A673 (cell line): ENCODE data around the gene MRPL57. TPM values are rescaled to one million over a fixed set of nuclear protein-coding genes. Genes with fewer than 3 reads are reported as not detected.
"Not testable (repeated sequence)": the region's sequence is repeated elsewhere in the genome, so short reads cannot be mapped to it uniquely, and the experiment has no call there.

Experiments used
- BruUV-seq: library from RNA; stranded (reverse); fragments of 400-500 nt; replicated peaks from 2 replicates; lab custom pipeline; 2021; lab: Mats Ljungman, UMichigan
- CTCF ChIA-PET: fragments of 300-600 bp; sonication (Branson Sonifier 250); formaldehyde crosslinking; loops from one replicate; lab custom pipeline; 2022; ENCODE audit warnings: antibody characterized with exemption; lab: Charles Lee
- POLR2A ChIA-PET: fragments of 300-600 bp; sonication (Branson Sonifier 250); formaldehyde crosslinking; loops from one replicate; lab custom pipeline; 2022; ENCODE audit warnings: antibody characterized with exemption; ENCODE audit not compliant: low non-redundant PET; lab: Charles Lee
- DNase-seq: peaks from one replicate; pipeline ENCODE4 v3.0.0-alpha.2; 2015; ENCODE audit warnings: low spot score
- H3K27ac ChIP-seq: fragments of 200-600 bp; sonication (generic); 2 replicates; pipeline ENCODE4 v1.5.1; 2016; ENCODE audit warnings: mixed run types, low read depth, mild to moderate bottlenecking, mixed read lengths, antibody characterized with exemption, low read length; ENCODE audit not compliant: poor library complexity, severe bottlenecking
- H3K27me3 ChIP-seq: fragments of 200-600 bp; sonication (generic); replicated peaks from 2 replicates; pipeline ENCODE4 v1.6.1; 2017; ENCODE audit warnings: mixed run types, low read depth, mild to moderate bottlenecking, mixed read lengths, antibody characterized with exemption, low read length; ENCODE audit not compliant: insufficient read depth, poor library complexity
- H3K36me3 ChIP-seq: fragments of 200-600 bp; sonication (generic); 2 replicates; pipeline ENCODE4 v1.6.1; 2016; ENCODE audit warnings: mixed run types, mild to moderate bottlenecking, mixed read lengths, antibody characterized with exemption, low read length; ENCODE audit not compliant: insufficient read depth, poor library complexity, severe bottlenecking
- H3K4me1 ChIP-seq: fragments of 200-600 bp; sonication (generic); 2 replicates; pipeline ENCODE4 v1.6.1; 2017; ENCODE audit warnings: mixed run types, mild to moderate bottlenecking, mixed read lengths, antibody characterized with exemption, low read length; ENCODE audit not compliant: insufficient read depth, poor library complexity, severe bottlenecking
- H3K4me3 ChIP-seq: fragments of 200-600 bp; sonication (generic); 2 replicates; pipeline ENCODE4 v1.5.1; 2016; ENCODE audit warnings: low read depth, mixed run types, mild to moderate bottlenecking, mixed read lengths, low read length; ENCODE audit not compliant: poor library complexity, severe bottlenecking
- H3K9me3 ChIP-seq: fragments of 200-600 bp; sonication (generic); 2 replicates; pipeline ENCODE4 v1.6.1; 2016; ENCODE audit warnings: mixed run types, low read depth, mild to moderate bottlenecking, mixed read lengths, antibody characterized with exemption, low read length; ENCODE audit not compliant: poor library complexity, severe bottlenecking
- CTCF ChIP-seq: fragments of 300-800, 200-600 bp; sonication (generic); conservative IDR thresholded peaks from 2 replicates; pipeline ENCODE4 v1.5.1; 2017; ENCODE audit warnings: low read depth, mild to moderate bottlenecking, antibody characterized with exemption, low read length, moderate library complexity, mixed read lengths
- EZH2 ChIP-seq: fragments of 200-600 bp; sonication (generic); IDR thresholded peaks from 2 replicates; pipeline ENCODE4 v1.6.1; 2017; ENCODE audit warnings: borderline replicate concordance, low read depth, mild to moderate bottlenecking, mixed read lengths, antibody characterized with exemption, low read length; ENCODE audit not compliant: poor library complexity, severe bottlenecking
- intact Hi-C: fragments of 100-400 bp; cut with micrococcal nuclease; formaldehyde crosslinking; loops from one replicate; pipeline ENCODE4 v1.10.0; 2022; ENCODE audit not compliant: unreplicated experiment
- total RNA-seq: library from RNA; stranded (reverse); gene quantifications from 2 replicates; pipeline ENCODE4 v1.2.3, GENCODE V29; 2021

The MRPL57 gene
- total RNA-seq, 1 experiment from 2014 or later = 53.3 TPM

DNA sequence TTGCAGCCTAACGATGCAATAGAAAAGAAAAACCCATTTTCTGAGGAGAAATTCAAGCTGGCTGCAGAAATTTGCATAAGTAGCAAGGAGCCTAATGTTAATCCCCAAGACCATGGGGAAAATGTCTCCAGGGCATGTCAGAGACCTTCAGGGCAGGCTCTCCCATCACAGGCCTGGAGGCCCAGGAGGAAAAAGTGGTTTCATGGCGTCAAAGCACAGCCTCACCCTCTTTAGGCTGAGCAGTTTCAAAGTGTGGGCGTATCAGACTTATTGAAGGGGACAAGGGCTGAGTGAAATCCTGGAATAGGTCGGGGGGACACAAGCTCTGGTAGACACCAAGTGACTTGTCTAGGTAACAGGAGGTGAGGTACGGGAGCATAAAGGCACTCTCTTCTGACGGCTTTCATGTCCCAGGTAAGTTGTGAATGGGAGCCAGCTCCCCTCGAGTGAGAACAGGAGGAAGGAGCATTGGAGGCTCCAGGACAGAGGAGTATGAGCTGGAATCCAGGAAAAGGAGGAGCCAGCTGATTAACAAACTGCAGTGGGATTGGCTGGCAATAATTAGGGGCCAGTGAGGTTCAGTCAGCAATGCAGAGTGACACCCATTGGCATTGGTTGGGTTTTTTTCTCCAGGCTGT, 35.8 kb downstream of the MRPL57 start:
- POLR2A ChIA-PET = no interaction called here
- no peak for DNase-seq

GRCh38 chr13:21215419-21215818, 39.0 kb downstream of the MRPL57 start:
- BruUV-seq, intact Hi-C loops, H3K4me3 ChIP-seq, POLR2A ChIA-PET, H3K27ac ChIP-seq, H3K9me3 ChIP-seq, CTCF ChIA-PET, H3K27me3 ChIP-seq, DNase-seq, H3K36me3 ChIP-seq: not testable (repeated sequence)
- peaks cover 12% of the 10 kb centered on the region for H3K4me1 ChIP-seq

More for the DNA sequence above, 35.8 kb downstream of the MRPL57 start:
- peaks cover 6% of the 10 kb centered on the region for H3K4me1 ChIP-seq
- intact Hi-C loops = no loop called here
- H3K4me3 ChIP-seq = no peak overlapping the region
- CTCF ChIA-PET = no interaction called here
- no peaks in the 10 kb centered on the region for H3K36me3 ChIP-seq
- no peak for TF ChIP-seq CTCF
- no peak for TF ChIP-seq EZH2
- H3K27ac ChIP-seq = no peak overlapping the region
- no peaks in the 10 kb centered on the region for H3K9me3 ChIP-seq
- BruUV-seq = no TSS peak
- H3K27me3 ChIP-seq = no peaks in the 10 kb centered on the region

GRCh38 chr13:21216332-21216731, 39.9 kb downstream of the MRPL57 start:
- no peak for DNase-seq
- H3K4me3 ChIP-seq = no peak overlapping the region
- ChIA-PET POLR2A (no interaction called here), CTCF (no interaction called here)
- H3K27me3 ChIP-seq = no peaks in the 10 kb centered on the region
- H3K27ac ChIP-seq = no peak overlapping the region
- no peak for TF ChIP-seq EZH2
- no peak for TF ChIP-seq CTCF
- H3K36me3 ChIP-seq = no peaks in the 10 kb centered on the region
- intact Hi-C loops = no loop called here
- no TSS peak for BruUV-seq
- H3K9me3 ChIP-seq = peaks cover 5% of the 10 kb centered on the region
- H3K4me1 ChIP-seq = peaks cover 12% of the 10 kb centered on the region
